Iris pigment epithelial cell (primary cell): Measurements from ENCODE around the gene NPPB.
A peak's percentile ranks its signal among the peaks of the same experiment; 100 is the strongest.
"Not testable (repeated sequence)": the region's sequence is repeated elsewhere in the genome, so short reads cannot be mapped to it uniquely, and the experiment has no call there.

ENCODE experiments used
- DNase-seq: peaks from one replicate; pipeline ENCODE4 v3.0.0-alpha.2; 2011; ENCODE audit warnings: low read depth

The NPPB gene

DNA sequence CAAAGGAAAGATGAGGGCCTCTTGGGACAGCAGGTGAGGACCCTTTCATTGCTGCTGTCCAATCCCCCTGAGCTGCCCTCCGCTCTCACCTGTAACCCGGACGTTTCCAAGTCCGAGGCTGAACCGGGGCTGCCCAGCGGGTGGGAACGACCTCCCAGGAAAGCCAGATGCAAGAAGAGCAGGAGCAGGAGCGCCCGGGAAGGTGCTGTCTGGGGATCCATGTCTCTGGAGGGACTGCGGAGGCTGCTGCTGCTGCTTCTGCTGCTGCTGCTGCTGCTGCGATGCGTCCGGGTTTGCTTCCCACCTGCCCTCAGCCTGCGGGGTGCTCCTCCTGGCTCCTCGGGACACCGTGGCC, at the start of gene NPPB:
Gene NPPB, minus strand, starts transcription at position 333 of the 355 bp plus-strand sequence. Its CDS starts 112 bp downstream, at position 221.
- DNase-seq: no peak

DNA sequence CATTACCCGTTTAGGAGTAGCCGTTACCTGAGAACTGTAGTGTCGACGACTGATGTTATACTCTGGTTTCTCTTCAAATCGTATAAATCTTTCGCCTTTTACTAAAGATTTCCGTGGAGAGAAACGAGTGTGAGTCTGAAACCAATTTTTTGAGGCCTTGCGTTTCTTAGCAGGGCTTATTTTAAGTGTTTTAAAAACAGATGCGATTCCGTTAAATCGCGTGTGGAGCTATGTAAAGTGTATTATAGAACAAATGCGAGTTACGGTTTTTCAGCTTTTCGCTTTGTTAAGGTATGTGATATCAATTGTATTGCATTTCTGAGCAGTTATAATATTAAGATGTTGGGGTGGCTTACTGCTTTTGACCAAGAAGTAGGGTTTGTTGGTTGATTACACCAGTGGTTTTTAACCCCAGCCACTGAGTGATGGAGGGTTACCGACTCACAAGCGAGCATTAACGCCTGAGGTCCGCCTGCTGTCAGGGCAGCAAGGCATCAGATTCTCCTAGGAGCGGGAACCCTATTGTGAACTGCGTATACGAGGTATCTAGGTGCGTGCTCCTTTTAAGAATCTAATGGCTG, 49.4 kb upstream of the NPPB start:
- DNase-seq: peak; percentile 98

DNA sequence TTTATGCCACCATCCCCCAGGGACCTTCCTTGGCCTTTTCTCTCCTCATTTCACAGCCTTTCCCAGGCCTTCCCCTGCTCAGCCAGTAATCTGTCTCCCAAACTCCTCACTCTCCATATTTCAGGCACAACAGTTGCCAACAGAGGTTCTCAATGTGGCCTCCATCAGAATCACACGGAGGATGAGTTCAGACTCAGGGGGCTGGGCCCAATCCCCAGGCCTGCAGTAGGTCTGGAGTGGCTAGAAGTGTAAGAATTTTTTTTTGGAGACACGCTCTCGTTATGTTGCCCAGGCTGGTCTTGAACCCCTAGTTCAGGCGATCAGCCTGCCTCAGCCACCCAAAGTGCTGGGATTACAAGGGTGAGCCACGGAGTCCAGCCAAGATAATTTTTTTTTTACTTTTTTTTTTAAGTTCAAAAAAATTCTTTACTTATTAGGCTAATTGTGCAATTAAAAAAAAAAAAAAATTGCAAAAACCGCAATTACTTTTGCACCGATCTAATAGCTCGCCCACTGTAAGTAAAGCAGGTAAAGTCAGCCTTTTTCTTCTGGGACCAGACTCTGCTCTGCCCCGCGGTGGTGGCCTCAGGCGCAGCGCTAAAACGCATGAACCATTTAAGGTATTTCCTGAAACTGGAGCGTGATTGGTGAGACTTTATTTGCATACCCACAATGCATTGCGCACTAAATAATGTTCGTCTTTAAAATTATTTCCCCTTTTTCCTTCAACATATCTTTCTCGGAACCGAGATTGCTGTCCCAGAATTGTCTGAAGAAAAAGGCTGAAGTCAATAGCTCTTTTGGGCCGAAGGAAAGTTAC, 48.7 kb upstream of the NPPB start:
- DNase-seq: peak; percentile 88

DNA sequence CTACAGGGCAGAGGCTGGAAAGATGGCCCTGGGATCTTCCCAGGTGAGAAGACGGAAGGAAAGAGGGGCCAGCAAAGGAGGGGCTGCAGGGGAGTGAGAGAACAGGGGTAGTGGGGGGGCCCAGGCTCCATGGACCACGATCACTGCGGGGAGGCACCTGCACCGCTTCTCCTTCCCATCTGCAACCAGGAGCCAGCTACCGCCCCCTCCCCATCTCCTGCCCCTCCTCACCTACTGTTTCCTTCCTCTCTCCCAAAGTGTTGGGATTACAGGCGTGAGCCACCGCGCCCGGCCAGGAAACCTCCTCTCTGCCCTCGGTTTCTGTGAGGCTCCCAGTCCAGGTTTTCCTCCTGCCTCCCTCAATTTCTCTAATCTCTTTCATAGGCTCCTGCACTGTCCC, 48.1 kb upstream of the NPPB start:
- no peak for DNase-seq

GRCh38 chr1:11904978-11905377, 46.2 kb upstream of the NPPB start:
- DNase-seq: no peak

DNA sequence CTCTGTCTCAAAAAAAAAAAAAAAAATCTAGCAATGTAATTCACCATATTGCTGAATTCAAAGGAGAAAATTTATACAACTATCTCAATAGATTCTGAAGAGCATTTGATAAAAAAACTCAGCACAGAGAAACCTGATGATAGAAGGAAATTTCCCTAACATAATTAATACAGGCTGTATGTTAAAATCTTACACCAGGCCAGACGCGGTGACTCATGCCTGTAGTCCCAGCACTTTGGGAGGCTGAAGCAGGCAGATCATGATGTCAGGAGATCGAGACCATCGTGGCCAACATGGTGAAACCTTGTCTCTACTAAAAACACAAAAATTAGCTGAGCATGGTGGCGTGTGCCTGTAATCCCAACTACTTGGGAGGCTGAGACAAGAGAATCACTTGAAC, 45.4 kb upstream of the NPPB start:
- DNase-seq: not testable (repeated sequence)

GRCh38 chr1:11903210-11903609, 44.5 kb upstream of the NPPB start:
- DNase-seq: no peak

- not testable (repeated sequence) for DNase-seq
Observed at GRCh38 chr1:11901446-11901845, 42.7 kb upstream of the NPPB start.

- DNase-seq: no peak
Observed at GRCh38 chr1:11898831-11899467, 40.2 kb upstream of the NPPB start.

- no peak for DNase-seq
Observed at GRCh38 chr1:11898086-11898785, 39.5 kb upstream of the NPPB start.

DNA sequence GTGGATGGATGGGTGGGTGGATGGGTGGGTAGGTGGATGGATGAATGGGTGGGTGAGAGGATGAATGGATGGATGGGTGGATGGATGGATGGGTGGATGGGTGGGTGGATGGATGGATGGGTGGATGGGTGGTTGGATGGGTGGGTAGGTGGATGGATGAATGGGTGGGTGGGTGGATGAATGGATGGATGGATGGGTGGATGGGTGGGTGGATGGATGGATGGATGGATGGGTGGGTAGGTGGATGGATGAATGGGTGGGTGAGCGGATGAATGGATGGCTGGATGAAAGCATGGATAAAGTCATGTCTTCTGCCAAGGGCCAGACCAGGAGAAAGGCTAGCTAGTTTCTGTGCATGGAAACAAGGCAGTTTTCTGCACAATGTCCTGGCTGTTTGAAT, 35.8 kb upstream of the NPPB start:
- not testable (repeated sequence) for DNase-seq

- peak; percentile 21 for DNase-seq
Observed at GRCh38 chr1:11893907-11894251, 35.1 kb upstream of the NPPB start.

- no peak for DNase-seq
Observed at GRCh38 chr1:11891433-11892186, 32.9 kb upstream of the NPPB start.

DNA sequence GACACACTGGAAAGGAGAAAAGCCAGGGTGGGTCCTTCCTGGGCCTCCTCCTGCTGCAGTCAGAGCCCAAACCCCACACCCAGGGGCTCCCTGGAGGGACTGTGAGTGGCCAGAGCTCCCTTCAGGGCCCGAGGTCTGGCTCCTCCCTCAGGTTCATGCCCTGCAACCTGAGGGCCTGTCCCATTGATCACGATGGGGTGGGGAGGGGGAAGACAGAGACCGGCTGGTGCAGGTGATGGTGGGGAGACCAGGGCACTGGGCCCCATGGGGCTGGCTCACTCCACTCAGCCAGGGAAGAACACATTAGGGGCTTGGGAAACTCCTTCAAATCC, 30.1 kb upstream of the NPPB start:
- DNase-seq: no peak

GRCh38 chr1:11888206-11888876, 29.6 kb upstream of the NPPB start:
- DNase-seq: no peak

- DNase-seq: no peak
Observed at GRCh38 chr1:11887666-11888007, 28.9 kb upstream of the NPPB start.

GRCh38 chr1:11886986-11887665, 28.4 kb upstream of the NPPB start:
- DNase-seq: no peak

GRCh38 chr1:11885916-11886315, 27.2 kb upstream of the NPPB start:
- no peak for DNase-seq

DNA sequence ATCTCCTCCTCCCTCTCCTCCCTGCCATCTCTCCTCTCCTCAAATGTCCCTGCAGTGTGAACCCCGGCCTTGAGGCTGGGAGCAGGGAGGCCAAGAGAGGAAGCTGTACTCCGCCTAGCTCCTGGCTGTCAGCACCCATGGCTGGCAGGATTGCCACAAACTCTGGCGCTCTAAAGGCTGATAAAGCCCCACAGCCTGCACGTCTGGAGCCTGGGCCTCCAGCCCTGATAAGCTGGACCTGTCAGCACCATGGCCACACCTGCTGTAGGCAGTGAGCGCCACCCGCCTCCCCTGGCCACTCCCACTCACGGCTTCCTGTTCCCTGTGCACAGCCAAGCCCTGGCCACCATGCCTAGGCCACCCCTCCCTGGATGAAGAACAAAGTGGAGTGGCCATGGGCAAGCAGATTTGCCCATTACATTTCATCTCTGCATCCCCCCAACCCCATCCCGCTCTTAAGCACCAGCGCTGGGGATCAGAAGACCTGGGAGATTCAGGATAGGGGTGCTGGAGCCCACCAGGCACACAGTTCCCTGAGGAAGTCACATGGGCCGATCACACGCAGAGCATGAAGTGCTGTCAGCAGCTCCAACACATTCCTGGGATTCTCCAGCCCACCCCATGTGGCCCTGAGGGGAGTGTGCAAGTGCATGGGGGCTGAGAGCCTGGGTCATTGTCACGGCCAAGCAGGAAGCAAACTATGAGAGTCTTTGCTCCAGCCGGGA, 24.2 kb upstream of the NPPB start:
- DNase-seq: no peak

- no peak for DNase-seq
Observed at GRCh38 chr1:11881749-11882441, 23.1 kb upstream of the NPPB start.
